Measurements from ENCODE around the gene SPECC1.

DNA sequence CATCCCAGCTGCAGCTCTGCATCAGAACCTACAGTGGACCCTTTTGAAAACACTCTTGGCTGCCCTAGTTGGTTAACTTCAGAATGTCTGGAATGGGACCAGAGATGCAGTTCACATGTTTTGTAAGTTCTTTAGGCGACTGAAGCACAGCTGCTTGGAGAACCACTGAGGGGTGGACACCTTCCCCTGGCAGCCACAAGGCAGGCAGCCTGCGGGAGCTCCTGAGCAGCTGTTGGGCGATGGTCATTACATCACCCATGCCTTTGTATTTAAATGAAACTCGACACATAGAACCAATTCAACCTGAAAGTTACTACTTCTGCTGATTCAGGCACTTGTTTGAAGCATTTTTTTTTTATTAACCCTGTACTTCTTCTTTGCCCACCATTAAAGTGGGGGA is 306.7 kb downstream of the SPECC1 start:
- TF ChIP-seq, protein P1, sequence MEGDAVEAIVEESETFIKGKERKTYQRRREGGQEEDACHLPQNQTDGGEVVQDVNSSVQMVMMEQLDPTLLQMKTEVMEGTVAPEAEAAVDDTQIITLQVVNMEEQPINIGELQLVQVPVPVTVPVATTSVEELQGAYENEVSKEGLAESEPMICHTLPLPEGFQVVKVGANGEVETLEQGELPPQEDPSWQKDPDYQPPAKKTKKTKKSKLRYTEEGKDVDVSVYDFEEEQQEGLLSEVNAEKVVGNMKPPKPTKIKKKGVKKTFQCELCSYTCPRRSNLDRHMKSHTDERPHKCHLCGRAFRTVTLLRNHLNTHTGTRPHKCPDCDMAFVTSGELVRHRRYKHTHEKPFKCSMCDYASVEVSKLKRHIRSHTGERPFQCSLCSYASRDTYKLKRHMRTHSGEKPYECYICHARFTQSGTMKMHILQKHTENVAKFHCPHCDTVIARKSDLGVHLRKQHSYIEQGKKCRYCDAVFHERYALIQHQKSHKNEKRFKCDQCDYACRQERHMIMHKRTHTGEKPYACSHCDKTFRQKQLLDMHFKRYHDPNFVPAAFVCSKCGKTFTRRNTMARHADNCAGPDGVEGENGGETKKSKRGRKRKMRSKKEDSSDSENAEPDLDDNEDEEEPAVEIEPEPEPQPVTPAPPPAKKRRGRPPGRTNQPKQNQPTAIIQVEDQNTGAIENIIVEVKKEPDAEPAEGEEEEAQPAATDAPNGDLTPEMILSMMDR (IDR thresholded peaks at IDR 0.05 in 2 of 3, conservative IDR thresholded peaks at IDR 0.05 in 1 of 3; ENCODE audit: borderline replicate concordance in 1 of 3, insufficient read depth in 1 of 3, low read depth in 2 of 3, low read length in 2 of 3): no peak
- no peak for TF ChIP-seq CEBPB (IDR thresholded peaks at IDR 0.05; ENCODE audit: low read depth)
- TF ChIP-seq ZFX (IDR thresholded peaks at IDR 0.05): no peak
- TF ChIP-seq, protein P2, sequence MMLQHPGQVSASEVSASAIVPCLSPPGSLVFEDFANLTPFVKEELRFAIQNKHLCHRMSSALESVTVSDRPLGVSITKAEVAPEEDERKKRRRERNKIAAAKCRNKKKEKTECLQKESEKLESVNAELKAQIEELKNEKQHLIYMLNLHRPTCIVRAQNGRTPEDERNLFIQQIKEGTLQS (IDR thresholded peaks at IDR 0.05): no peak
- no peak for TF ChIP-seq EZH2 (IDR thresholded peaks at IDR 0.05)
- no peak for TF ChIP-seq CBX3 (IDR thresholded peaks at IDR 0.05; ENCODE audit: low read depth)
- TF ChIP-seq, protein P3, sequence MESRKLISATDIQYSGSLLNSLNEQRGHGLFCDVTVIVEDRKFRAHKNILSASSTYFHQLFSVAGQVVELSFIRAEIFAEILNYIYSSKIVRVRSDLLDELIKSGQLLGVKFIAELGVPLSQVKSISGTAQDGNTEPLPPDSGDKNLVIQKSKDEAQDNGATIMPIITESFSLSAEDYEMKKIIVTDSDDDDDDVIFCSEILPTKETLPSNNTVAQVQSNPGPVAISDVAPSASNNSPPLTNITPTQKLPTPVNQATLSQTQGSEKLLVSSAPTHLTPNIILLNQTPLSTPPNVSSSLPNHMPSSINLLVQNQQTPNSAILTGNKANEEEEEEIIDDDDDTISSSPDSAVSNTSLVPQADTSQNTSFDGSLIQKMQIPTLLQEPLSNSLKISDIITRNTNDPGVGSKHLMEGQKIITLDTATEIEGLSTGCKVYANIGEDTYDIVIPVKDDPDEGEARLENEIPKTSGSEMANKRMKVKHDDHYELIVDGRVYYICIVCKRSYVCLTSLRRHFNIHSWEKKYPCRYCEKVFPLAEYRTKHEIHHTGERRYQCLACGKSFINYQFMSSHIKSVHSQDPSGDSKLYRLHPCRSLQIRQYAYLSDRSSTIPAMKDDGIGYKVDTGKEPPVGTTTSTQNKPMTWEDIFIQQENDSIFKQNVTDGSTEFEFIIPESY (IDR thresholded peaks at IDR 0.05; ENCODE audit: extremely low read depth, insufficient replicate concordance, low read length): no peak
- TF ChIP-seq POLR2AphosphoS5 (IDR thresholded peaks at IDR 0.05; ENCODE audit: low read depth, low read length): no peak
- TF ChIP-seq ZNF274 (IDR thresholded peaks at IDR 0.05; ENCODE audit: low read depth, low read length): no peak
- no peak for TF ChIP-seq TCF7L2 (IDR thresholded peaks at IDR 0.05; ENCODE audit: borderline replicate concordance, extremely low read depth, insufficient read depth, insufficient read length)
- TF ChIP-seq POLR2A (IDR thresholded peaks at IDR 0.05; ENCODE audit: borderline replicate concordance, extremely low read depth, insufficient read depth, insufficient read length): no peak

All from HCT116 (cell line).